M059J (cell line): ENCODE measurements around the gene PEX11B. TPM values are rescaled to one million over a fixed set of nuclear protein-coding genes. Genes with fewer than 3 reads are reported as not detected.

ENCODE experiments used
- DNase-seq: peaks from one replicate; pipeline ENCODE4 v3.0.0-alpha.2; 2012; ENCODE audit warnings: low read depth
- total RNA-seq: library from RNA; depleted of rRNA; stranded (reverse); fragments of >200 nt; shearing (Covaris generic); gene quantifications from 2 replicates; pipeline ENCODE4 v1.2.3, GENCODE V29; 2014

PEX11B gene
- total RNA-seq, 1 experiment from 2014 or later, result 31.0 TPM

GRCh38 chr1:145906954-145907753, 11.4 kb downstream of the PEX11B start:
- DNase-seq, result no peak

GRCh38 chr1:145901312-145902021, 17.1 kb downstream of the PEX11B start:
- DNase-seq, result no peak

- no peak for DNase-seq
These were observed 19.8 kb downstream of the PEX11B start for GRCh38 chr1:145898756-145899155.

GRCh38 chr1:145897969-145898368, 20.5 kb downstream of the PEX11B start:
- no peak for DNase-seq

- no peak for DNase-seq
These were observed 23.0 kb downstream of the PEX11B start for GRCh38 chr1:145895471-145895870.

- DNase-seq, result no peak
These were observed 25.0 kb downstream of the PEX11B start for GRCh38 chr1:145893306-145894055.

GRCh38 chr1:145892486-145893087, 25.9 kb downstream of the PEX11B start:
- peak; percentile 72 for DNase-seq

GRCh38 chr1:145891587-145892485, 26.7 kb downstream of the PEX11B start:
- peak; percentile 100 for DNase-seq

- peak; percentile 29 for DNase-seq
These were observed 27.4 kb downstream of the PEX11B start for GRCh38 chr1:145891143-145891542.

- DNase-seq, result no peak
These were observed 28.8 kb downstream of the PEX11B start for GRCh38 chr1:145889722-145890121.

- peak; percentile 43 for DNase-seq
These were observed 30.9 kb downstream of the PEX11B start for GRCh38 chr1:145887631-145888030.

- no peak for DNase-seq
These were observed 31.7 kb downstream of the PEX11B start for GRCh38 chr1:145886816-145887215.

- DNase-seq, result no peak
These were observed 32.1 kb downstream of the PEX11B start for GRCh38 chr1:145886390-145886789.

GRCh38 chr1:145885738-145886287, 32.7 kb downstream of the PEX11B start, which contains the start of gene ANKRD35:
ANKRD35 (minus strand) TSS chr1:145885866; CDS start chr1:145885758, 108 bp downstream.
- peak; percentile 73 for DNase-seq

- peak; percentile 33 for DNase-seq
These were observed 33.8 kb downstream of the PEX11B start for GRCh38 chr1:145884675-145885074.

- no peak for DNase-seq
These were observed 38.7 kb downstream of the PEX11B start for GRCh38 chr1:145879775-145880174.

- no peak for DNase-seq
These were observed 39.8 kb downstream of the PEX11B start for GRCh38 chr1:145878724-145879123.

- peak; percentile 22 for DNase-seq
These were observed 40.5 kb downstream of the PEX11B start for GRCh38 chr1:145877923-145878486.

- no peak for DNase-seq
These were observed 43.9 kb downstream of the PEX11B start for GRCh38 chr1:145874646-145875045.
